Renal cortical epithelial cell (primary cell): Measurements from ENCODE around the gene NUMA1. TPM values are rescaled to one million over a fixed set of nuclear protein-coding genes. Genes with fewer than 3 reads are reported as not detected.
A peak's percentile ranks its signal among the peaks of the same experiment; 100 is the strongest.

Source experiments
- DNase-seq: peaks from one replicate; pipeline ENCODE4 v3.0.0-alpha.2; 2011; ENCODE audit warnings: low read depth
- total RNA-seq: library from RNA; depleted of rRNA; stranded (reverse); fragments of >200 nt; gene quantifications from 2 replicates; pipeline ENCODE4 v1.2.3, GENCODE V29; 2014

NUMA1 gene
- total RNA-seq, 1 donor from 2014 or later = 183 TPM

DNA sequence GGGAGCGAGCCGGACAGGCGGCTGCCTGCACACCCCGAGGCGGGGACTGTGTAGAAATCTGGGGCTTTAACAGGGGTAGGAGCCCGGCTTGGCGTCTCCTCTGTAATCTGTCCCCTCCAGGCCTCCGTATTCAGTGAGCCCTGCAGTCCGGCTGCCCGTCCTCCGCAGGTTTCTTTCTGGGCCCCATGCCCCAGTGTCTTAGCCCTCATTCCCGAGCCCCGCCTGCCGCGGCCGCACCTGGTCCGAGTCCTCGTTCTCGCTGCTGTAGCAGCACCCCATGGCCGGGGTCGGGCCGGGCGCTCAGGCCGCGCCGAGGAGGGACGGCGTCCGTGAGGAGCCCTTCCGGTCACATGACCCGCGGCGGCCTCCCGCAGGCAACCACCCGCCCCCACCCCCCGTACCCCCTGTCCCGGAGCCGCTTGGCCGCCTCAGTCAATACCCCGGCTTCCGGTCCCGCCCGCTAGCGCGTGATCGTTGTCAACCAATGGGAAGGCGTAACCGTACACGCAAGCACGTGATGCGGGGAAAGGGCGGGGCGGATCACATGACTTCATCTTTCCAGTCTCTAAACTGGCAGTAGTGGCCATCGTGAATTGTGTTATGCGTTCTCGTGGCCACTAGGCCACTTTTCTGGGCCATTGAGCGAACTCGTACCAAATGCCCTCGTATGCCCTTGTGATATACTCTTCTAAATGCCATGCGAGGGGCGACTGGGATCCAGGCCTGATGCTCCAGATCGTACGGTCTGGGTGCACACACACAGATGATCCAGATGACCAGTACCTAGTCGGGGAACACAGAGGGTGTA is 22.8 kb upstream of the NUMA1 start, which contains the start of gene LAMTOR1:
Gene LAMTOR1, minus strand, starts transcription at position 352 of the 808 bp plus-strand sequence. Its CDS starts 73 bp downstream, at position 279.
- peak; percentile 96 for DNase-seq

DNA sequence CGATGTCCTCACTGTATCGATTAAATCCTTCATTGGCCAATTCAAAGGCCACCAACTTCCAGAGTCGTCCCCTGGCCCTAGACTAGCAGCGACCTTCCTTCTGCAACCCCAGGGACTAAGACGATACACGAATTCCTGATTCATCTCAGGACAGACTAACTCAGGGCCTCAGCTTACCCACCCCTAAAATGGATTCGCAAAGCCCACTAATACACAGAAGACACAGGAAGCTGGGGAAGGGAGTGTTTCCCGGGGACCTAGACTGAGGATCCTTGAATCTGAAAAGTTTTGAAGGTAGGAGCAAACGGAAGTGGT is 22.2 kb upstream of the NUMA1 start:
- no peak for DNase-seq

DNA sequence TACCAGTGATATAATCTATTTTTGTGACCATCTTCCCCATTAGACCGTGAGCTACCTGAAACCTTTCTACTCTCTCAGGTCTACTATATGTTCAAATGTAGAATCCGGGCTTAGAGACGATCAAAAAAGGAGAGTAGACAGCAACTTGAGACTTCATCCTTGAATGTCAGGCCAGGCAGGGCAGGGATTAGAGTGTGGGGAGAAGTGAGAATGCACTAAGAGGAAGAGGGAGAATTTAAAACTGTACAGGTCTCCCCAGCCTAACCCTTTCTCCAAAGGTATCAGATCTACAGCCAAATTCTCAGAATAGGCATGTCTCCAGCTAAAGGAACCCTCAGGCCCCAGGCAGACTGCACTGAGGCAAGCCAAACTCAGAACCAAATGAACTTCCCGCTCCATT is 21.8 kb upstream of the NUMA1 start:
- no peak for DNase-seq

DNA sequence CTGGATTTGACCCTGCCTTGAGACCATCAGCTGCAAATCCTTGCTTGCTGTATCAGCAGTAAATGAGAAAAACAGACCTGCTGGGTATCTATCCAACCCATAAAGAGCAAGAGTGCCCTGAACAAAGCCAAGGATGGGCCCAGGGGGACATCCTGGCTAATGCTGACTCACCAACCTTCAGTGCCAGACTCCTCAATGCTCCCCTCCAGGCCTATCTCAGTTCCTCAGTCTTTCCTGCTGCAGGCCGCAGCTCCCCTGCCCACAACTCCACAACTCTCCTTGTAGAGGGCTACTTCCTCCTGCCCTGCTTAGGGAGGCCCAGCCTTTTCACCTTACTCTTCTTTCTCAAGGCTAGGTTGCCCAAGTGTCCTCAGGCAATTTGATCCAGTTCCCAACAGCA is 20.1 kb upstream of the NUMA1 start:
- no peak for DNase-seq

DNA sequence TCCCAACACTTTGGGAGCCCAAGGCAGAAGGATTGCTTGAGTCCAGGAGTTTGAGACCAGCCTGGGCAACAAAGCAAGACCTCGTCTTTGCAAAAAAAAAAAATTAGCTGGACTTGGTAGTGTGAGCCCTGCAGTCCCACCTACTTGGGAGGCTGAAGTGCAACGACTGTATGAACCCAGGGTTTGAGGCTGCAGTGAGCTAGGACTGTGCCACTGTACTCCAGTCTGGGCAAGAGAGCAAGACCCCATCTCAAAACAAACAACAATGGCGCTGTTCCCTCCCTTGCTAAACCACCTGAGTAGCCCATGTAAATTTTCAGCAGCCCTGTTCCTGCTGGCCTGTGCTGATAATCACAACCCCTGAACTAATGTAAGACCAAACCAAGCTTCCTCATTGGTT is 19.7 kb upstream of the NUMA1 start:
- DNase-seq = no peak

DNA sequence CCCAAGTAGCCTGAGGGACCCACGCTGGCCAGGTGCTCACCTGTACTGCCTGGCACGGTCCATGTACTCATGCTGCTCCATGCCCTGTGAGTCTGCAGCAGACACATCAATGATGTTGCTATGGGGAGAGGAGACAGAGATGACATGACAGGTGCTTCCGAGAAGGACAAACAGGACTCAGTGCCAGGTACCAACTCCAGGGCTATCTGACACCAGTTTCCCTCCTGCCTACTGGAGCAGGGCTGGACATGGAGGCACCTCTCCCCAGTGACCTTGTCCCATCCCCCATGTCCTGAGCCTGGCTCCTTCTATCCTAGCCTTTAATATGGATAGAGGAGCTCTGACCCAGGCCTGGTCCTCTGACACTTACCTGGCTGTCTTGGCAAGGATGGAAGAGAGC is 18.4 kb upstream of the NUMA1 start:
- no peak for DNase-seq

DNA sequence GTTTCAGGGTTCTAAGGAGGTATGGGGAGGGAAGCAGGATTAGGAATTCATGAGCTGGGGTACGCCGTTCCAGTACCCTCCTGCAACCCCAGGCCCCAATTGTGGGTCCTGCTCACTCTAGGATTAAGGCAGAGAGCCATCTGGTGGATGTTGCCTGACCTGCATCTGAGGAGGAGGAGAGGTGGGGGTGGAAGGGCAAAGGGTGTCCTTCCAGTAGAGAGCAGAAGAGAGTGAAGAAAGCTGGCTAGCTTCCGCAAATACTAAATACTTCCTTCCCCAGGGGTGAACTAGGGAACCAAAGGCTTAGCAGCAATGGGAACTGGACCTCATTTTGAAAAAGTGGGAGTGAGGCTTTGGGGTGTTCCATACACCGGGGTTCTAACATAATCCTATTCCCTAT is 10.9 kb upstream of the NUMA1 start:
- peak; percentile 58 for DNase-seq

DNA sequence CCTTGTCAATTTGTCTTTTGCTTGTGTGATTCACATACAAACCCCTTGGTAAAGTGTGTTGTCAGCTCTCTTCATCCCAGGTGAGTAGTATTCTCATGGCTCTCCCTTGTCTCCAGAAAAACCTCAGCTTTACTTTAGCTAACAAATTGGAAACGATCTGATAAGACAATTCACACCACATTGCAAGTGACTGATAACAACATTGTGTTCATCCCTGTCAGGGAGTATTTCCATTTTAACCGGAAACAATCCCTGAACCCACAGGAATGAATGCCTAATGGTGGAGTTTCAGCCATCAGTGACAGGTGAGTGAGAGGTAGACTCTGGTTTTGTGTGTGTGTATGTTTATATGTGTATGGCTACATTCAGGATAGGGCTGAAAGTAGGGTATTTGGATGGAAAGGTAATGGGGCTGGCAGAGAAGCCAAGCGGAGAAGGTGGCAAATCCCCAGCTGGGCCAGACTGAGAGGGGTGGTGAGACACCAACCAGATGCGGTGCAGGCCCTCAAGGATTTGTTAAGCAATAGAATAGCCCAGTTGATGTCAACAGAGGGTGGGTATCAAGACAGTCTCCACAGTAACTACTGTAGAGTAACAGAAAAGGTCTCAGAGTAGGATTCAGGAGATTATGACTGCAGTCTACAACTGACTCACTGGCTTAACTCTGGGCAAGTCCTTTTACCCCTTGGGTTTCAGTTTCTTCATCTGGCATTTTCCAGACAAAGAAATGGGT is 7.9 kb upstream of the NUMA1 start:
- DNase-seq = no peak

DNA sequence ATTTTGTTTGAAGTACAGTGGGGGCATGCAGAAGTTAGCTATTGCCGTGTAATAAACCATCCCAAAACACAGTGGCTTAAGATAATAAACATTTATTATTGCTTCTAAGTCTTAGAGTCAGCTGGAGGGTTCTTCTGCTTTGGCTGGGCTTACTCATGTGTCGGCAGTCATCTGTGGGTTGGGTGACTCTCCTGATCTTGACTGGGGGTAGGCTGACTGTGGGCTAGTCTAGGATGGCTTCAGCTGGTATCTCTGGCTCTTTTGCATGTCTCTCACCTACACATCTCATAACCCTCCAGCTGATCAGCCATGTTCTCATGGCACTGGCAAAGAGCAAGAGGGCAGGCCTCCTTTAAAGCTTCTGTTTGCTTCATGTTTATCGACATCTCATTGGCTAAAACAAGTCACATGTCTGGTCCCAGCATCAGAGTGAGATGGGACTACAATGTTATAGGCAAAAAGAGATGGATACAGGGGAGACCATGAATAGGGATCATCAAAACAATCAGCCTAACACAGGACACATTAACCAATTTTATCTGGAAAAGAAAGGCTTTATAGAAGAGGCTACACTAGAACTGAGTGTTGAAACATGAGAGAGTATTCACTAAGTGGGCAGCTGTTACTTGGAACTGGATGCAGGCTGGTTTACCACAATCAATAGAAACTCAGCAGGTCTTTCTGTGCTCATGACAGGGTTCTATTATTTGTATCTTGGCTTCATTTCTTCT is 5.4 kb upstream of the NUMA1 start:
- no peak for DNase-seq

DNA sequence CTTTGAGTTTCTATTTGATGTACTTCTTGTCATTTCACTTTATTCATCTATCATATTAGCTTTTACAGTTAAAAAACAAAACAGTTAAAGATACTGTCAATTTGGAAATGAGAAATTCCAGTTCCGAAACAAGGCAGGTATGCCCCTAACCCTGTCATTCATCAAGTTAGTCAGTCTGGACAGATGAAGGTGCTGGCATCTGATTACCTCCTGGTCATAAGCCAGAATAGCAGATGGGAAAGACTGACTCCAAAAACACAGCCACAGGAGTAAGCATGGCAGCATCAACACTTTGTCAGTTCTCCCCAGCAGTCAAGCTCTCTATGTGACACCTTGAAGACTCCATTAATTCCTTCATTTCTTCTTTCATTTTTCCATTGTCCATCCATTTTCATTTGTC is 4.6 kb upstream of the NUMA1 start:
- DNase-seq = no peak

DNA sequence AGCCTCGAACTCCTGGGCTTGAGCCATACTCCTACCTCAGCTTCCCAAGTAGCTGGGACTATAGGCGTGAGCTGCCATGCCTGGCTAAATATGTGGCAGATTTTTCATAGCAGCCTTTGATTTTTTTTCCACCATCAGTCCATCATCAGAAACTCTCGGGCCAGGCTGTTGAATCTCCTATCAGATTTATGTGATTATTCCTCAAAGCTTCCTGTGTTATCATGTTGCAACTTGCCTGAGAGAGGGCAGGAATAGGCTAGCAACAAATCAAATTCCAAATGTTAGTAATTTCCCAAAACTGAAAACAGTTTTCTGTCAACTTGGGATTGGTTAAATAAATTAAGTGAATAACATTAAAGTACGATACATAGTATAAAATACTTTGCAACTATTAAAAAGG is 3.7 kb upstream of the NUMA1 start:
- no peak for DNase-seq

DNA sequence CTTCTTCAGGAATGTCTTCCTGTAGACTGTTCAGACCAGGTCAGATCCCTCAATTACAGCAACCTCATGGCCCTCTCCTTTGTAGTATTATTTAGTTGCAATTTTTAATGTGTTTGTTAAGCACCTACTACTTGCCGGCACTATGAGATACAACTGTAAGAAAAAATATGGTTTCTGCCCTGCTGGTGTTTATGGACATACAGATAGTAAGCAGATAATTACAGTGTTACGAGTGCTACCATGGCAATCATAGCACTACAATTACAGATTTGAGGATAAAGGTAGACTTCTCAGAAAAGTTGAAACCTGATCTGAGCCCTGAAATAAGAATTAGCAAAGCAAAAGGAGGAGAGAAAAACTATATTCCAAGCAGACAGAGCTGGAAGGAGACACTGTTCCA is 3.1 kb upstream of the NUMA1 start:
- DNase-seq = no peak

DNA sequence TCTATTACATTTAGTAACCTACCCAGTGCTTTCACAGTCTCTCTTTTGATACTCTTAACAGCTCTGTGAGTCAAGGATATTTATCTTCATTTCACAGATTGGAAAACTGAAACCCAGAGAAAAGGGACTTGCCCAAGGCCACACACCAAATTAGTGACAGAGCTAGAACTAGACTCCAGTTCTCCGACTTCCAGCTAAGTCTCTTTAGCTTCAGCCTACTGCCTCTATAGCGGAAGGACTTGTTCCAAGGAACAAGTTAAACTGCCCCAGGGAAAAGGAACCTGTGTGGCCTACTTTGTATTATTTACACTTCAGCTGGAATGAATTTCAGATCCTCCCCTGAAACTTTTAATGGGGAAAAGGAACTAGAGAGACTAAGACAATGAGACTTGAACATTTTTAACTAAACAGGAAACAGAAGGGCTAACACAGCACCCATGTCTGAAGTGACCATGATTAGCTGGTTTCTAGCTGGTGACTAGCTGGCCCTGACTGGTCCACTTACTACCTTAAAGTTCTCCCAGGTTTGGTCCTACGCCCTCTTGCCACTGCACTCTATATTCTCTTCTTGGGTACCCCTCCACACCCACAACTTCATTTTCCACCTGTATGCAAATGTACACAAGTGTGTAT is 1.6 kb upstream of the NUMA1 start:
- DNase-seq = peak; percentile 58

DNA sequence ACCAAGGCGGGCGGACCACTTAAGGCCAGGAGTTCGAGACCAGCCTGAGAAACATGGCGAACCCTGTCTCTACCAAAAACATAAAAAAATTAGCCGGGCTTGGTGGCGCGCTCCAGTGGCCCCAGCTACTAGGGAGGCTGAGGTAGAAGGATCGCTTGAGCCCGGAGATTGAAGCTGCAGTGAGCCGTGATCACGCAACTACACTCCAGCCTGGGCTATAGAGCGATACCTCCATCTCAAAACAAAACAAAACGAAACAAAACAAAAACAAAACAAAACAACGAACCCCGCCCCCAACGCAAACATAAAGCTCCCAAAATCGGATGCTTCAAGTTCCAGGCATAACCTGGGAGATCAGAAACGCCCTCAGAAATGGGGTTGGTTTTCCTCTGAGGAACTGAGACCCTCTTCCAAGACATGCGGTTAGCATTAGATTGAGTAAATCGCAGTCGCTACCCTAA is 872 bp upstream of the NUMA1 start:
- DNase-seq = no peak

DNA sequence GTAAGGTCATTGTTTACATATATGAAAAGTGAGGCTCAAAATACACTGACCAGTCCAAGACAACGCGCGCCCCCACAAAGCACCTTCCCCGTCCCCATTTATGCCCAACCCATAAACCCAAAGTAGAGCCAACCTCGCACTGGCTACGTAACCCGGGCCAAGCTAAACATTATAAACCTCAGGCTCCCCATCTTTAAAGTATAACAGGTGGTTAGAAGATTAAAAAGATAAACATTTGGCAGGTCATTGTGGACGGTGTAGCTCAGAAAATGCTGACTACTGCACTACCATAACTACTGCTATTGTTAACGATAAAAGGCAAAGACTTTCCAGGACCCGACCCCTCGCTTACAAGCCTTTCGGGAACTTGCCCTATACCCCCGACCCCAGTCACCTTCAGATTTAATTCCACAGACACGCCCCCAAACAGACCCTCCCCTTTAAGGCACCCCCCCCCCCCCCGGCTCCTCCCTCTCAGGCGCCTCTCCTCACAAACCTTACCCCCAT is 470 bp downstream of the NUMA1 start:
- no peak for DNase-seq

DNA sequence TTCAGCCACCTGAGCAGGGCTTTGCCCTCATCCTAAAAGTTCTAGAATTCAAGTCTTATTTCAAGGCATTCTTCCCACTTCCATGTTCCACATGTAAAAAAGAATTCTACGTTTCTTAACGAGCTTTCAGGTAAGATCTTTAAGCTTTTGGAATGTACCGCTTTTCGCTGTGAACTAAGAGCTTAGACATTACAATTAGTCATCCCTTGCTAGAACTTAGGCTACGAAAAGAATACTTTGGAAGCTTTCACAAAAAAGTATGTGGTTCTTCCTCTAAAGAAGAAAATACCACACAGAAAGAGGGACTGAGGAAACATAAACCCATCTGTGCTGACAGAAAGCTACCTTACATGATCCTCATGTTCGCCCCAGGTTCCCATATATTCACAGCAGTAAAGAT is 1.9 kb downstream of the NUMA1 start:
- DNase-seq = peak; percentile 47

DNA sequence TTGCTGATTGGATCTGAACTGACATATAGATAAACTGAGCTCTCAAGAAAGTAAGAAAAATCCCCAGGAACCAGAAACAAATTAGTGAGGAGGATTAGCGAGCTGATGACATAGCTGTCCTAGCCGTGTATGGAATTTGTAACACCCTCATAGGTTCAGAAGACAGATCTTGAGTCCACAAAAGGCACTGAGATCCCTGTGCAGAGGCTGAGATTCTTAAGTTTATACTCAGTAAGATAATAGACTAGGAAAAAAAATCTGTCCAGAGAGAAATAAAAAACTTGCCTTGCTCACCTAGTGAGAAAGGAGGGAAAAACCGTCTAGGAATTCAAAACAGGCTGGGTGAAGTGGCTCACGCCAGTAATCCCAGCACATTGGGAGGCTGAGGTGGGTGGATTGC is 4.6 kb downstream of the NUMA1 start:
- DNase-seq = no peak

DNA sequence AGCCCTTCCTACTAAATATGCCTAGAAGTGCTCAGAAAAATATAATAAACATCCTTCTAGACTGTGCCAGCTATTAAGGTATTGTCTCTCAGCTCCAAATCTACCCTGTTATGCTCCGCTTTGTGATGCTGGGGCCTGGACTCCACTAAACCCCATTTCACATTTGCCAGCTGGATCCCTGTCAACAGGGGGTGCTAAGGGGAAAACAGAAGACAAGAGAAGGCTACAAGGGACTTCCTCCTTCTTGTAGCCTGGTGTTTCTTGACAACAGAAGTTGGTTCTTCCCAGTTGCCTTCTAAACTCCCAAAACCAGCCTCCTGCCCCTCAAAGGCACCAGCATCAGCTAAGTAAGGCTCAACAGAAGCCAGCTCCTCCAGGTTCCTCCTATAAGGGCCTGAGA is 5.2 kb downstream of the NUMA1 start:
- no peak for DNase-seq

DNA sequence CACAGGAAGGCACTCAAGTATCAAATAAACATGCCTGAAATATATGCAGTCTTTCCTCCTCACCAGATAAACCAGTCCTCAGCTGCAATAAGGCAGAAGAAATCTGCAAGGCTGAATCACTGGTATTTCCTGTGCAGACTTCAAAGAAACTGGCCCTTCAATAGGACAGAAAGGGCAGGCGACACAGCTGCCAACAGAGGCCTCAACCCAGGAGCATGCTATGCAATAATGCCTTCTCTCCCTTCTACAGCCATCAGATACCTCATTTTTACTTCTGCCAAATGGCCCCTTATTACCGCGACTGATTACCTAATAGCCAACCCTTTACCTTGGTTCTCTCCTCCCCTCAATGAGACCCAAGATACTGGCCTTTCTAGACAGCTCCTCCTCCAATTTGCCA is 8.0 kb downstream of the NUMA1 start:
- DNase-seq = peak; percentile 75

DNA sequence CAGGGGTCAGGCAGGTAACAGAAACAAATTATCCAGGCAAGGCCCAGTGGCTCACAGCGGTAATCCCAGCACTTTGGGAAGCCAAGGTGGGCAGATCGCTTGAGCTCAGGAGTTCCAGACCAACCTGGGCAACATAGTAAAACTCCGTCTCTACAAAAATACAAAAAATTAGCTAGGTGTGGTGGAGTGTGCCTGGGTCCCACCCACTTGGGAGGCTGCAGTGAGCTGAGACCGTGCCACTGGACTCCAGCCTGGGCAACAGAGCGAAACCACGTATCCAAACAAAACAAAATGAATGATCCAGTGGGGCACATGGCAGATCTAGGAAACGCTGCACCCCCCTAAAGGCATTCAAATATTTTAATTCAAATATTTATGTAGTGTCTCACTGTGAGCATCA is 9.9 kb downstream of the NUMA1 start:
- DNase-seq = no peak

DNA sequence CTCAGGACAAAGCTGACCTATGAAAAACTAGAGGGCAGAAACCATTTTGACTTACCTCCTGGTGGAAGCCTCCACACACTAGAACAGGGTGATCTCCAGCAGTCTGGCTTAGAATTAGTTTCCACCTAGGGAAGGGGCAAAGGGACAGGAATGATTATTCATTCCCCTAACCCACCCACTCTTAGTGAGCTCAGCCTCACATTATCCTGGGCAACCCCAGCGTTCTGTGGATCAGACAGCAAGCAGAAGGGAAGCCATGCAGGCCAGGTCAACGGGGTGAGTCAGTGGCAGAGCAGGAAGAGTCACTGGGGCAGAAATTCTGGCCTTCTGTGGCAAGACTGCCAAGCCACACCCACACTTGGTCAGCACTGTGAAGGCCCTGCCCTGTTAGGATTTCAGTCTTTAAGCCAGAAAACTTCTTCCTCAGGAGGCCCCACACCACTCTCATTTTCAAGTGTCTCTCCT is 10.5 kb downstream of the NUMA1 start:
- peak; percentile 95 for DNase-seq

DNA sequence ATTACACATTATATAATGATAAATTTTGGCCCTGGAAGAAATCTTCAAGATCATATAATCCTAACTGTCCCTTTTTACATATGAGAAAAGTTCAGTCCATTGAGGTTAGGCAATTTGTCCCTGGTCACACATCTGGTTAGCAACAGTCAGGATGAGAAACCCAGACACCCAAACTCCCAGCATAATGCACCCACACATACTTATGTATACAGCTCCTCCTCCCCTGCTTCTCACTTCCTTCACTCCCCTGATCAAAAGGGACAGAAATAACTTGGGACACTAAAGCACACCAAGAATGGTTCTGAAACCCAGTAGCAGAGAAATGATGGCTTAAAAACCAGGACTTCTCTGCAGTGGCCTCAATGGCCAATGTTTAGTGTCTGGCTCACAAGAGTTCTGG is 11.1 kb downstream of the NUMA1 start:
- no peak for DNase-seq
